Left ventricle myocardium inferior (tissue), 1 donor: ENCODE measurements around the gene APOL4. TPM values are rescaled to one million over a fixed set of nuclear protein-coding genes. Genes with fewer than 3 reads are reported as not detected.
A peak's percentile ranks its signal among the peaks of the same experiment; 100 is the strongest.

Experiments
- DNase-seq: peaks from one replicate; pipeline ENCODE4 v3.0.0-alpha.2; 2020
- H3K27ac ChIP-seq: fragments of 200-600 bp; replicated peaks from 2 replicates; pipeline ENCODE4 v1.8.0; 2021
- H3K27me3 ChIP-seq: fragments of 200-600 bp; 2 replicates; pipeline ENCODE4 v1.8.0; 2021; ENCODE audit warnings: low read depth
- H3K36me3 ChIP-seq: fragments of 200-600 bp; 2 replicates; pipeline ENCODE4 v1.8.0; 2021
- H3K4me1 ChIP-seq: fragments of 200-600 bp; 2 replicates; pipeline ENCODE4 v1.8.0; 2021
- H3K4me3 ChIP-seq: fragments of 200-600 bp; 2 replicates; pipeline ENCODE4 v1.8.0; 2021; ENCODE audit warnings: mild to moderate bottlenecking, moderate library complexity
- H3K9me3 ChIP-seq: fragments of 200-600 bp; replicated peaks from 2 replicates; pipeline ENCODE4 v1.8.0; 2021
- intact Hi-C: fragments of 100-400 bp; cut with micrococcal nuclease; formaldehyde crosslinking; loops from one replicate; pipeline ENCODE4 v1.11.0; 2022
- total RNA-seq: library from RNA; stranded (reverse); fragmentation: NEBNext Ultra II Directional; extraction: Animal tissue kit (Norgen Biotek cat#: 25700); gene quantifications from one replicate; pipeline ENCODE4 v1.2.1, GENCODE V29; 2021
- TF ChIP-seq, protein P1 (sequence below): fragments of 200-600 bp; IDR thresholded peaks from 2 replicates; pipeline ENCODE4 v1.8.0; 2021; ENCODE audit warnings: antibody characterized with exemption, mild to moderate bottlenecking, borderline replicate concordance
- donor health status: DM: no; HTN: yes; CAD: no; lungs with severe emphysema.

Gene APOL4
- total RNA-seq, 1 donor from 2014 or later = 4.7 TPM

DNA sequence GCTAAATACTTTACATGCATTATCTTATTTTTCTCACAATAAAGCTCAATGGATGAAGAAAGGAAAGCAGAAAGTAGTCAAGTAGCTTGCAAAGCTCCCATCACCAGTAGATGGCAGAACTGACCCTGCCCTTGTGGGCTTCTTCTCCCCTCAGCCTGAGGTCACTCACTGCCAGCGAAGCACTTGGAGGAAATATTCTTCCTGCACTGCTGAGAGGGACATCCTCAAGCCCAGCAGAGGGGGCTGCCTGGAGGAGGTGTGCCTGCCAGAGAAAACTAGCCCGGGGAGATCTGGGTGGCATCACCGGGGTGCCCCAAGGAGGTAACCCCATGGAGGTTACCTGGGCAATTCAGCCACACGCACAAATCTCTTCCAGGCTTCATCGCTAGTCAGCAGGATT, 6.6 kb downstream of the APOL4 start:
- intact Hi-C loops = loop anchor here (10.0 kb wide), 2 partner anchors 80 to 290 kb away; partner anchors contain the start of gene TXN2
- TF ChIP-seq, protein P1, sequence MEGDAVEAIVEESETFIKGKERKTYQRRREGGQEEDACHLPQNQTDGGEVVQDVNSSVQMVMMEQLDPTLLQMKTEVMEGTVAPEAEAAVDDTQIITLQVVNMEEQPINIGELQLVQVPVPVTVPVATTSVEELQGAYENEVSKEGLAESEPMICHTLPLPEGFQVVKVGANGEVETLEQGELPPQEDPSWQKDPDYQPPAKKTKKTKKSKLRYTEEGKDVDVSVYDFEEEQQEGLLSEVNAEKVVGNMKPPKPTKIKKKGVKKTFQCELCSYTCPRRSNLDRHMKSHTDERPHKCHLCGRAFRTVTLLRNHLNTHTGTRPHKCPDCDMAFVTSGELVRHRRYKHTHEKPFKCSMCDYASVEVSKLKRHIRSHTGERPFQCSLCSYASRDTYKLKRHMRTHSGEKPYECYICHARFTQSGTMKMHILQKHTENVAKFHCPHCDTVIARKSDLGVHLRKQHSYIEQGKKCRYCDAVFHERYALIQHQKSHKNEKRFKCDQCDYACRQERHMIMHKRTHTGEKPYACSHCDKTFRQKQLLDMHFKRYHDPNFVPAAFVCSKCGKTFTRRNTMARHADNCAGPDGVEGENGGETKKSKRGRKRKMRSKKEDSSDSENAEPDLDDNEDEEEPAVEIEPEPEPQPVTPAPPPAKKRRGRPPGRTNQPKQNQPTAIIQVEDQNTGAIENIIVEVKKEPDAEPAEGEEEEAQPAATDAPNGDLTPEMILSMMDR = peak; percentile 84
- peak; percentile 38 for DNase-seq
- Histone ChIP-seq H3K9me3 (no peaks in the 10 kb centered on the region), H3K27me3 (no peaks in the 10 kb centered on the region), H3K4me3 (no peak overlapping the region), H3K4me1 (peaks cover 63% of the 10 kb centered on the region), H3K36me3 (no peaks in the 10 kb centered on the region), H3K27ac (no peak overlapping the region)

DNA sequence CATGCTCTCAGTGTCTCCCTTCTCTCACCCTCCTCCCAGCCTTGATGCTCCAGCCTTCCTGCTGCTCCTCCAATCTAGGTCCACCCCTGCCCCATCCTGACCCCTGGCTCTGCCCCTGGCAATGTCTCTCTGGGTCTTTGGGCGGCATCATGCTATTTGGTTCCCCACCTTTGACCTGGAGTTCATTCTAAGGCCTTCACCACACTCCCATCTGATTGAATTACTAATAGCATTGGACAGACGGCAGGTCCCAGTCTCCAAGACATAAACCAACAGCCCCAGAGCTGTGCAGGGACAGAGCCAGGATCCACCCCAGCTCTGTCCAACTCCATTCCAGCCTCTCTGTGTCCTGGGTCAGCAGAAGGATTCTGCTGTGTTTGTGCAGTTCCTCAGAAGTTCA, 7.2 kb downstream of the APOL4 start:
- Histone ChIP-seq H3K27ac (no peak overlapping the region), H3K4me1 (peaks cover 57% of the 10 kb centered on the region), H3K36me3 (no peaks in the 10 kb centered on the region), H3K27me3 (no peaks in the 10 kb centered on the region), H3K9me3 (no peaks in the 10 kb centered on the region), H3K4me3 (no peak overlapping the region)
- intact Hi-C loops = loop anchor here (10.0 kb wide), 2 partner anchors 80 to 290 kb away; partner anchors contain the start of gene TXN2
- DNase-seq = no peak
- TF ChIP-seq, protein P1 = no peak

DNA sequence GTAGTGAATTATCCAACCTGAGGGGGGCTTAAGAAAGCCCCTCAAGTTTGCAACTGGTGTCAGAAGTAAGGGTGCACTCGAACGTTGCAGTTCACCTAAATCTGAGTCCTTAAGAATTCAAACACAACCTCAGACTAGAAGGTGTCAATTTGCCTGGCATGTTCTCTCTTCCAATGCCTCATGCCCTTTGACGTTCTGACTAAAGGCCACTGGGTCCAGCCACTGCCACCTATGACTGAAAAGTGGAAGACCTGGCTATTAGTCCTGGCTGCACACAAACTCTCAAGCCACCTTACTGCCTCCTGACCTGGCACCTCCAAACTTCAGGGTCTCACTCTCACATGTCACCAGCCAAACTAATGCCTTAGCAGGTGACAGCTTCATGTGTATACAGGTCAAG, 8.0 kb downstream of the APOL4 start:
- DNase-seq = no peak
- no peaks in the 10 kb centered on the region for H3K27me3 ChIP-seq
- TF ChIP-seq, protein P1 = no peak
- no peak overlapping the region for H3K4me3 ChIP-seq
- H3K36me3 ChIP-seq = no peaks in the 10 kb centered on the region
- intact Hi-C loops = loop anchor here (10.0 kb wide), 2 partner anchors 81 to 291 kb away; partner anchors contain the start of gene TXN2
- peaks cover 50% of the 10 kb centered on the region for H3K4me1 ChIP-seq
- no peaks in the 10 kb centered on the region for H3K9me3 ChIP-seq
- H3K27ac ChIP-seq = no peak overlapping the region

DNA sequence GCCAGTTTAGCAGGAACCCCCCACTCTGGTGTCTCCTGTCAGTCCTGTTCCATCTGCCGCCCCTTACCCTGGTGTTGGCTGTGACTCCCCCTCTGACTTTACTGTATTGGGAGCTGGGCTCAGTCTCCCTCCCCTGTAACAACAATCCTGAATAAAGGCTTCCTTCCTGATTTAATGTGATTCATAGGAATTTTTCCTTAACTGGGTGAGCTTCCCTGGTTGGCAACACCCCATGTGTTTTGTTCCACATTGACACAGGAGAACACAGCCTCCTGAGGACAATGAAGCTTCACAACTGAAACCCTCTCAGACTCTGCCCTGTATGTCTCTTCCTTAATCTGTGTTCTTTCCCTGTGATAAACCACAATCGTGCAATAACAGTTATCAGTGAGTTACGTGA, 8.4 kb downstream of the APOL4 start:
- Histone ChIP-seq H3K9me3 (no peaks in the 10 kb centered on the region), H3K4me3 (no peak overlapping the region), H3K36me3 (no peaks in the 10 kb centered on the region), H3K27me3 (no peaks in the 10 kb centered on the region), H3K4me1 (peaks cover 46% of the 10 kb centered on the region), H3K27ac (no peak overlapping the region)
- intact Hi-C loops = loop anchor here (10.0 kb wide), 2 partner anchors 82 to 292 kb away; partner anchors contain the start of gene TXN2
- TF ChIP-seq, protein P1 = no peak
- DNase-seq = no peak

DNA sequence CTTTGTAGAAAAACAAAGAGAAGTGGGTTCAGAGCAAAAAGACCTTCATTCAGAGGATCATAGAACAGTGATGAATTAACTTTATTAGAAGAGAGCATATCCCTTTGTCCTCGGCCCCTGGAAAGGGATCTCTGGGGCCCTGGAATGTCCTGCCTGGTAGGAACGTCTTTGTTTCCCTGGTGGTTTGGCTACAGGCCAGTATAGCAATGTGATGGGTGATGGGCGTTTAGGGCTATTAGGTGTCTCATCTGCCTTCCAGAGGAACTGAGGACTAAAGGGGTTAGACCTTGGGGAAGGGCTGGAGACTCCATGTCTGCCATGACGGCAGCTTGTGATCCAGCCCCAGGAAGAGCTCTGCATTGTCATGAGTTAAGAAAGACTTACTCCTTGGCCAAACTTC, 9.1 kb downstream of the APOL4 start:
- H3K4me3 ChIP-seq = no peak overlapping the region
- no peak overlapping the region for H3K27ac ChIP-seq
- H3K36me3 ChIP-seq = no peaks in the 10 kb centered on the region
- no peak for DNase-seq
- H3K9me3 ChIP-seq = no peaks in the 10 kb centered on the region
- H3K27me3 ChIP-seq = no peaks in the 10 kb centered on the region
- H3K4me1 ChIP-seq = peaks cover 40% of the 10 kb centered on the region
- TF ChIP-seq, protein P1 = no peak
- intact Hi-C loops = loop anchor here (10.0 kb wide), 2 partner anchors 82 to 292 kb away; partner anchors contain the start of gene TXN2
